HCT116 (cell line): ENCODE results near the gene MAL. TPM values are rescaled to one million over a fixed set of nuclear protein-coding genes. Genes with fewer than 3 reads are reported as not detected.

Experiments used
- ATAC-seq: fragments of 200-7000 bp; cut with Tn5 transposase; 2 replicates; pipeline ENCODE4 v1.9.1; 2020; ENCODE audit warnings: mild to moderate bottlenecking, moderate library complexity
- BruUV-seq: library from RNA; stranded (reverse); fragments of 400-500 nt; replicated peaks from 2 replicates; lab custom pipeline; 2021; lab: Mats Ljungman, UMichigan
- CTCF ChIA-PET: fragments of 300-600 bp; sonication (Branson Sonifier 250); formaldehyde crosslinking; loops from one replicate; lab custom pipeline; 2021; ENCODE audit warnings: antibody characterized with exemption; lab: Charles Lee
- POLR2A ChIA-PET: fragments of 300-600, 350-600 bp; sonication (Branson Sonifier 250); formaldehyde crosslinking; loops from one replicate; lab custom pipeline; 2021; ENCODE audit warnings: antibody characterized with exemption; lab: Charles Lee
- RAD21 ChIA-PET, 2 experiments: fragments of 300-600 bp; sonication (Branson Sonifier 250); formaldehyde crosslinking; loops; one replicate each; lab custom pipeline; 2023; ENCODE audit warnings: low total read pairs in 2 of 2; ENCODE audit not compliant: uncharacterized antibody in 2 of 2, unreplicated experiment in 2 of 2, low non-redundant PET in 1 of 2; lab: Charles Lee
- DNase-seq: peaks from one replicate; pipeline ENCODE4 v3.0.0-alpha.2; 2010; ENCODE audit warnings: low read depth, low spot score
- H2AFZ ChIP-seq: fragments of 200-600 bp; shearing (Covaris generic), sonication (generic); 2 replicates; pipeline ENCODE4 v1.6.1; 2017; ENCODE audit warnings: low read depth, mixed run types, mixed read lengths, antibody characterized with exemption, low read length; ENCODE audit not compliant: poor library complexity, severe bottlenecking
- H3K27ac ChIP-seq: 2 replicates; pipeline ENCODE4 v1.5.1; 2012; ENCODE audit warnings: low read depth, low read length
- H3K27me3 ChIP-seq: fragments of 200-600 bp; sonication (generic); 2 replicates; pipeline ENCODE4 v1.6.1; 2016; ENCODE audit warnings: mixed run types, low read length, mixed read lengths; ENCODE audit not compliant: insufficient read depth
- H3K36me3 ChIP-seq, 2 experiments: fragments of 200-500 bp in 1 of 2; fragments of 200-600 bp in 1 of 2; sonication (Bioruptor generic) in 1 of 2; sonication (generic) in 1 of 2; 2 replicates each; pipeline versions ENCODE4 v1.5.1 to v1.6.1; 2014 to 2016; ENCODE audit warnings: low read length in 2 of 2, inconsistent platforms in 1 of 2, mixed read lengths in 1 of 2, mixed run types in 1 of 2; ENCODE audit not compliant: insufficient read depth in 2 of 2, control insufficient read depth in 1 of 2
- H3K4me1 ChIP-seq, 2 experiments: fragments of 200-600 bp in 1 of 2; sonication (generic) in 1 of 2; 2 replicates each; pipeline versions ENCODE4 v1.5.1 to v1.6.1; 2012 to 2017; ENCODE audit warnings: low read length in 2 of 2, inconsistent platforms in 1 of 2, mild to moderate bottlenecking in 1 of 2, mixed read lengths in 1 of 2, mixed run types in 1 of 2, moderate library complexity in 1 of 2; ENCODE audit not compliant: insufficient read depth in 2 of 2, control insufficient read depth in 1 of 2
- H3K4me2 ChIP-seq: fragments of 200-600 bp; sonication (generic); 2 replicates; pipeline ENCODE4 v1.6.1; 2017; ENCODE audit warnings: mixed run types, low read length, mixed read lengths
- H3K4me3 ChIP-seq, 2 experiments: fragments of 200-600 bp in 1 of 2; sonication (generic) in 1 of 2; replicated peaks in 1 of 2; 2 replicates each; pipeline ENCODE4 v1.5.1; 2011 to 2016; ENCODE audit warnings: low read length in 2 of 2, control low read depth in 1 of 2, low read depth in 1 of 2, mild to moderate bottlenecking in 1 of 2, mixed read lengths in 1 of 2, mixed run types in 1 of 2
- H3K79me2 ChIP-seq: fragments of 200-600 bp; sonication (generic); 2 replicates; pipeline ENCODE4 v1.6.1; 2017; ENCODE audit warnings: mild to moderate bottlenecking, mixed run types, low read length, moderate library complexity, mixed read lengths; ENCODE audit not compliant: insufficient read depth
- H3K9ac ChIP-seq: fragments of 200-600 bp; sonication (generic); 2 replicates; pipeline ENCODE4 v1.6.1; 2016; ENCODE audit warnings: low read length, mixed read lengths
- H3K9me2 ChIP-seq: fragments of 200-600 bp; sonication (generic), shearing (Covaris generic); 2 replicates; pipeline ENCODE4 v1.6.1; 2017; ENCODE audit warnings: mixed run types, mild to moderate bottlenecking, moderate library complexity; ENCODE audit not compliant: insufficient read depth
- H3K9me3 ChIP-seq, 2 experiments: fragments of 200-500 bp in 1 of 2; fragments of 200-600 bp in 1 of 2; sonication (Bioruptor generic) in 1 of 2; sonication (generic) in 1 of 2; 2 replicates each; pipeline ENCODE4 v1.6.1; 2014 to 2017; ENCODE audit warnings: low read length in 2 of 2, mixed read lengths in 2 of 2, inconsistent platforms in 1 of 2, low read depth in 1 of 2, mild to moderate bottlenecking in 1 of 2, mixed run types in 1 of 2, moderate library complexity in 1 of 2; ENCODE audit not compliant: control insufficient read depth in 1 of 2, insufficient read depth in 1 of 2
- H4K20me1 ChIP-seq: fragments of 200-600 bp; sonication (generic), shearing (Covaris generic); 2 replicates; pipeline ENCODE4 v1.6.1; 2017; ENCODE audit warnings: mixed run types, mild to moderate bottlenecking, moderate library complexity; ENCODE audit not compliant: insufficient read depth
- CEBPB ChIP-seq: IDR thresholded peaks from 2 replicates; pipeline ENCODE4 v1.6.1; 2012; ENCODE audit warnings: low read depth
- EGR1 ChIP-seq: IDR thresholded peaks from 2 replicates; pipeline ENCODE4 v1.6.1; 2012; ENCODE audit warnings: low read depth
- EZH2 ChIP-seq: fragments of 200-600 bp; sonication (generic); IDR thresholded peaks from 2 replicates; pipeline ENCODE4 v1.6.1; 2017; ENCODE audit warnings: antibody characterized with exemption, mixed run types
- FOSL1 ChIP-seq: IDR thresholded peaks from 2 replicates; pipeline ENCODE4 v1.6.1; 2012; ENCODE audit warnings: low read depth
- JUND ChIP-seq: IDR thresholded peaks from 2 replicates; pipeline ENCODE4 v1.6.1; 2012
- POLR2A ChIP-seq: IDR thresholded peaks from 2 replicates; pipeline ENCODE4 v1.7.0; 2011; ENCODE audit warnings: borderline replicate concordance; ENCODE audit not compliant: insufficient read depth, insufficient read length; ENCODE audit errors: extremely low read depth
- RAD21 ChIP-seq: IDR thresholded peaks from 2 replicates; pipeline ENCODE4 v1.6.1; 2012; ENCODE audit warnings: low read depth, mild to moderate bottlenecking
- SIN3A ChIP-seq: IDR thresholded peaks from 2 replicates; pipeline ENCODE4 v1.6.1; 2012; ENCODE audit warnings: low read depth
- SP1 ChIP-seq: IDR thresholded peaks from 2 replicates; pipeline ENCODE4 v1.6.1; 2012; ENCODE audit warnings: low read depth
- TCF7L2 ChIP-seq: IDR thresholded peaks from 2 replicates; pipeline ENCODE4 v1.7.0; 2011; ENCODE audit warnings: borderline replicate concordance, inconsistent platforms; ENCODE audit not compliant: insufficient read depth, insufficient read length; ENCODE audit errors: extremely low read depth
- ZNF274 ChIP-seq: fragments of 200-500 bp; sonication (Bioruptor generic); IDR thresholded peaks from 2 replicates; pipeline ENCODE4 v1.6.1; 2014; ENCODE audit warnings: mild to moderate bottlenecking, low read depth, low read length, inconsistent platforms
- intact Hi-C: fragments of 100-400 bp; cut with micrococcal nuclease; formaldehyde crosslinking; loops from 2 replicates; pipeline ENCODE4 v1.10.0; 2022
- total RNA-seq: library from RNA; stranded (reverse); gene quantifications from one replicate; pipeline ENCODE4 v1.2.1, GENCODE V29; 2021; ENCODE audit not compliant: unreplicated experiment
- TF ChIP-seq, protein P1 (sequence below): IDR thresholded peaks from 2 replicates; pipeline ENCODE4 v1.6.1; 2011; ENCODE audit warnings: mild to moderate bottlenecking, low read length, moderate library complexity; ENCODE audit not compliant: insufficient replicate concordance; ENCODE audit errors: extremely low read depth
- TF ChIP-seq, protein P2 (sequence below), 3 experiments: fragments of 200-600 bp in 1 of 3; sonication (generic) in 1 of 3; IDR thresholded peaks in 2 of 3; conservative IDR thresholded peaks in 1 of 3; 2 replicates each; pipeline ENCODE4 v1.5.1; 2012 to 2017; ENCODE audit warnings: low read depth in 2 of 3, low read length in 2 of 3, antibody characterized with exemption in 1 of 3, borderline replicate concordance in 1 of 3, control low read depth in 1 of 3, mild to moderate bottlenecking in 1 of 3, mixed read lengths in 1 of 3, mixed run types in 1 of 3, moderate library complexity in 1 of 3; ENCODE audit not compliant: insufficient read depth in 1 of 3

The MAL gene
- total RNA-seq, 1 experiment from 2014 or later = not detected

GRCh38 chr2:95055262-95055661, 29.8 kb downstream of the MAL start:
- ATAC-seq (no peak), DNase-seq (no peak)
- Histone ChIP-seq H3K4me2 (no peak overlapping the region), H3K79me2 (no peaks in the 10 kb centered on the region), H3K36me3 (no peaks in the 10 kb centered on the region), H3K9ac (no peak overlapping the region), H2AFZ (no peak overlapping the region), H3K9me3 (no peaks in the 10 kb centered on the region), H4K20me1 (no peaks in the 10 kb centered on the region), H3K4me3 (no peak overlapping the region), H3K9me2 (no peaks in the 10 kb centered on the region), H3K27me3 (peaks cover 12% of the 10 kb centered on the region; the same call in 1 of the 2 replicates), H3K4me1 (peaks cover 0 to 3% of the 10 kb centered on the region in 2 experiments; a peak in 1 of 4 replicates), H3K27ac (no peak overlapping the region)
- TF ChIP-seq, protein P1, sequence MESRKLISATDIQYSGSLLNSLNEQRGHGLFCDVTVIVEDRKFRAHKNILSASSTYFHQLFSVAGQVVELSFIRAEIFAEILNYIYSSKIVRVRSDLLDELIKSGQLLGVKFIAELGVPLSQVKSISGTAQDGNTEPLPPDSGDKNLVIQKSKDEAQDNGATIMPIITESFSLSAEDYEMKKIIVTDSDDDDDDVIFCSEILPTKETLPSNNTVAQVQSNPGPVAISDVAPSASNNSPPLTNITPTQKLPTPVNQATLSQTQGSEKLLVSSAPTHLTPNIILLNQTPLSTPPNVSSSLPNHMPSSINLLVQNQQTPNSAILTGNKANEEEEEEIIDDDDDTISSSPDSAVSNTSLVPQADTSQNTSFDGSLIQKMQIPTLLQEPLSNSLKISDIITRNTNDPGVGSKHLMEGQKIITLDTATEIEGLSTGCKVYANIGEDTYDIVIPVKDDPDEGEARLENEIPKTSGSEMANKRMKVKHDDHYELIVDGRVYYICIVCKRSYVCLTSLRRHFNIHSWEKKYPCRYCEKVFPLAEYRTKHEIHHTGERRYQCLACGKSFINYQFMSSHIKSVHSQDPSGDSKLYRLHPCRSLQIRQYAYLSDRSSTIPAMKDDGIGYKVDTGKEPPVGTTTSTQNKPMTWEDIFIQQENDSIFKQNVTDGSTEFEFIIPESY = no peak
- TF ChIP-seq CEBPB (no peak), SP1 (no peak), POLR2A (no peak), SIN3A (no peak), ZNF274 (no peak)
- BruUV-seq = no TSS peak
- intact Hi-C loops = no loop called here
- ChIA-PET RAD21 (no interaction called here), CTCF (interaction anchor here (3.1 kb wide), 1 partner anchor 32 kb away, joined by 30 read pairs; no protein-coding TSS in a partner anchor), POLR2A (no interaction called here)

- Histone ChIP-seq H3K36me3 (no peaks in the 10 kb centered on the region), H2AFZ (no peak overlapping the region), H3K79me2 (no peaks in the 10 kb centered on the region), H3K27ac (no peak overlapping the region), H3K4me3 (no peak overlapping the region), H4K20me1 (no peaks in the 10 kb centered on the region), H3K27me3 (peaks cover 12% of the 10 kb centered on the region; the same call in 1 of the 2 replicates), H3K9me3 (no peaks in the 10 kb centered on the region), H3K9me2 (no peaks in the 10 kb centered on the region), H3K4me2 (no peak overlapping the region), H3K9ac (no peak overlapping the region), H3K4me1 (peaks cover 0 to 3% of the 10 kb centered on the region in 2 experiments; a peak in 1 of 4 replicates)
- DNase-seq = no peak
- intact Hi-C loops = no loop called here
- no peak for ATAC-seq
- no TSS peak for BruUV-seq
- RAD21 ChIA-PET = no interaction called here
- CTCF ChIA-PET = no interaction called here
- POLR2A ChIA-PET = no interaction called here
- TF ChIP-seq EZH2 = no peak
- TF ChIP-seq TCF7L2 = no peak
- TF ChIP-seq POLR2A = no peak
- no peak for TF ChIP-seq RAD21
- TF ChIP-seq, protein P2, sequence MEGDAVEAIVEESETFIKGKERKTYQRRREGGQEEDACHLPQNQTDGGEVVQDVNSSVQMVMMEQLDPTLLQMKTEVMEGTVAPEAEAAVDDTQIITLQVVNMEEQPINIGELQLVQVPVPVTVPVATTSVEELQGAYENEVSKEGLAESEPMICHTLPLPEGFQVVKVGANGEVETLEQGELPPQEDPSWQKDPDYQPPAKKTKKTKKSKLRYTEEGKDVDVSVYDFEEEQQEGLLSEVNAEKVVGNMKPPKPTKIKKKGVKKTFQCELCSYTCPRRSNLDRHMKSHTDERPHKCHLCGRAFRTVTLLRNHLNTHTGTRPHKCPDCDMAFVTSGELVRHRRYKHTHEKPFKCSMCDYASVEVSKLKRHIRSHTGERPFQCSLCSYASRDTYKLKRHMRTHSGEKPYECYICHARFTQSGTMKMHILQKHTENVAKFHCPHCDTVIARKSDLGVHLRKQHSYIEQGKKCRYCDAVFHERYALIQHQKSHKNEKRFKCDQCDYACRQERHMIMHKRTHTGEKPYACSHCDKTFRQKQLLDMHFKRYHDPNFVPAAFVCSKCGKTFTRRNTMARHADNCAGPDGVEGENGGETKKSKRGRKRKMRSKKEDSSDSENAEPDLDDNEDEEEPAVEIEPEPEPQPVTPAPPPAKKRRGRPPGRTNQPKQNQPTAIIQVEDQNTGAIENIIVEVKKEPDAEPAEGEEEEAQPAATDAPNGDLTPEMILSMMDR (IDR thresholded peaks at IDR 0.05 in 2 of 3, conservative IDR thresholded peaks at IDR 0.05 in 1 of 3; ENCODE audit: borderline replicate concordance in 1 of 3, insufficient read depth in 1 of 3, low read depth in 2 of 3, low read length in 2 of 3) = no peak
- no peak for TF ChIP-seq FOSL1
- no peak for TF ChIP-seq EGR1
- no peak for TF ChIP-seq JUND
These were observed 30.5 kb downstream of the MAL start for GRCh38 chr2:95056044-95056443.
